Measurements from ENCODE around the gene PHIP.
A peak's percentile ranks its signal among the peaks of the same experiment; 100 is the strongest.

Gene PHIP

DNA sequence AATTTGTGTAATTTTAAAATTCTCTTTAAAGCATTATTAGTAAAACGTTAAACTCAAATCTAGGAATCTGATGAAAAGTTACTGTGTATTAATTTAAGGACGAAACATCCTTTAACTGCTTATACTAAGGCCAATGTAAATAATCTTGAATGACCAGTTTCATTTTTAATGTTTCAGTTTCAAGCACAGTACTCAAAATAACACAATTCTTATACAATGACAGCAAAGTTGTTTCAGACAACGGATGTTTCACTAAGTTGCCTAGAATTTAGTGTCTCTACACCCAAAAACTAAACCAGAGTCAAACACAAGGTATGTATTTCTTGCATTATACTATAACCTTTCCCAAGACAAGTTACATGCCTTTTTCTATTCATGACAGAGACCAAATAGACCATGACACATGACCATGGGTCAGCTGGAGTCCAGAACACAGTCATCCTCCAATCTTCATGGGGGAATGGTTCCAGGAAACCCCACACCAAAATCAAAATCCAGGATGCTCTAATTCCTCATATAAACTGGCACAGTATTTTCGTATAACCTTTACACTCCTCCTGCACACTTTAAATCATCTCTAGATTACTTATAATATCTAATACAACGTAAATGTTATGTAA lies 7.7 kb downstream of the PHIP start:
- DNase-seq (ENCODE audit: low spot score), result no peak

- DNase-seq (ENCODE audit: low spot score), result no peak
Measured at GRCh38 chr6:79066828-79067227, 11.2 kb downstream of the PHIP start.

- DNase-seq (ENCODE audit: low spot score), result no peak
Measured at GRCh38 chr6:79066330-79066729, 11.7 kb downstream of the PHIP start.

GRCh38 chr6:79065232-79065631 lies 12.8 kb downstream of the PHIP start:
- no peak for DNase-seq (ENCODE audit: low spot score)

DNA sequence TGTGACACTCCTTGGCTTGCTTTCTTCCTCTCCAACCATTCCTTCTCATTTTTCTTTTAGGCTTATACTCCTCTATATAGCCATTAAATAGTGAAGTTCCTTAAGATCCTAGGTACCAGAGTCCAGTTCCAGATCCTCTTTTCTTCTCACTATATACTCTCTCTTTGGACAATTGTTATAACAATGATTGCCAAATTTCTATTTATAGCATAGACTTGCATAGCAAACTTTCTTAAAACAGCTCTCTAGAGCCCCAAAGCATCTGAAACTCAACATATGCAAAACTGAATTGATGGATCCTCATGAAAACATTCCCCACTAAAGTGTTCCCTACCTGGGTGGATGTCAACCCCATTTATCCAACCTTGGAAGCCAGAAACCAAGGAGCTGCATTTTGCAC lies 13.4 kb downstream of the PHIP start:
- DNase-seq (ENCODE audit: low spot score), result no peak

GRCh38 chr6:79062708-79063107 lies 15.3 kb downstream of the PHIP start:
- DNase-seq (ENCODE audit: low spot score), result no peak

- DNase-seq (ENCODE audit: low spot score), result no peak
Measured at GRCh38 chr6:79057746-79058145, 20.3 kb downstream of the PHIP start.

DNA sequence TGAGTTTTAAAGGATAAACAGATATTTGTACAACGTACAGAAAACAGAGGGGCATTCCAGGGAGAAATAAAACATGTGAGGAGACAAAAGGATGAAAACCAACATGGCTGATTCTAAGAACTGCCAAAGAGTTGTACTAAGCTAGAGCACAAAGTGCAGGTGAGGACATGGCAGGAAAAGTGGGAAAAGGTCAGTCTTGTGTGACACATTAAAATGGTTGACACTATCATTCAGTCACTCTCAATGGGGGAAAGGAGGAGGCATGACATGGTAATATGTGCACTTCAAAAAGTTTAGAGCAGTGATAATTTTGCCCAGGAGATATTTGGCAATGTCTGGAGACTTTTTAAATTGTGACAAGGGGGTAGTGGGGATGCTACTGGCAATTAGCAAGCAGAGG lies 21.8 kb downstream of the PHIP start:
- no peak for DNase-seq (ENCODE audit: low spot score)

DNA sequence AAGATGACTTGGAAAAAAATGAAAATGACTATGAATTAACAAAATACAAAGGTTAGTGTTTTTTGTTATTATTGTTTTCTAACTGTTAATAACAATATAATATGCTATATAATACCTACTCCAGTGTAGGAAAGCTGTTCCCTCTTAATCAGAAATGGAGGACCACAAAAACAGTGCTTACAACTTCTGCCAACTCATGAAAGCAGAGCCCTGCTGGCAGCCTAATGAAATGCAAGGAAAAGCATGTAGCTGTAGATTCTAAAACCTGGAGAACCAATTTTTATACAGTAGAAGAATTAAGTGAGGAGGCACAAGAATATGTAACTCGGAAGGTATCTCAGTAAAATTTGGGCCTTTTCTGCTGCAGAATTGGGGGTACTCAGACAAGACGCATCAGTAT lies 29.4 kb downstream of the PHIP start:
- peak; percentile 3 for DNase-seq (ENCODE audit: low spot score)

DNA sequence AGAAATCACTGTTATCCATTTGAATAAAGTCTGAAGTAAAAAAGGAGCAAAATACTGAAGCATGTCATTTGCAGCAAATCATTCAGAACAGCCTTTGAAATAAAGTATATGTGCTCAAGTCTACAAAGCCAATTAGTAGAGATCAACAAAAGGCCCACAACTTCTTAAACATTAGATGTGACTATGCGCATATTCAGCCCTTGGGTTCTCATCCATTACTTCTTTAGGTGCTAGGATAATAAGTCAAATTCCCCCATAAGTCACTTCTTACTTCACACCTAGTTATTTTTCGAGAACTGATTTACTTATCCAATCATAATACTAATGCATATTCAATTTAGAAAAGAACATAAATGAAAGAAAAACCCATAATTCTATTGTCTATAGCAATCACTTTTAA lies 31.0 kb downstream of the PHIP start:
- no peak for DNase-seq (ENCODE audit: low spot score)

GRCh38 chr6:79045966-79046365 lies 32.1 kb downstream of the PHIP start:
- no peak for DNase-seq (ENCODE audit: low spot score)

- no peak for DNase-seq (ENCODE audit: low spot score)
Measured at GRCh38 chr6:79042799-79043126, 35.3 kb downstream of the PHIP start.

DNA sequence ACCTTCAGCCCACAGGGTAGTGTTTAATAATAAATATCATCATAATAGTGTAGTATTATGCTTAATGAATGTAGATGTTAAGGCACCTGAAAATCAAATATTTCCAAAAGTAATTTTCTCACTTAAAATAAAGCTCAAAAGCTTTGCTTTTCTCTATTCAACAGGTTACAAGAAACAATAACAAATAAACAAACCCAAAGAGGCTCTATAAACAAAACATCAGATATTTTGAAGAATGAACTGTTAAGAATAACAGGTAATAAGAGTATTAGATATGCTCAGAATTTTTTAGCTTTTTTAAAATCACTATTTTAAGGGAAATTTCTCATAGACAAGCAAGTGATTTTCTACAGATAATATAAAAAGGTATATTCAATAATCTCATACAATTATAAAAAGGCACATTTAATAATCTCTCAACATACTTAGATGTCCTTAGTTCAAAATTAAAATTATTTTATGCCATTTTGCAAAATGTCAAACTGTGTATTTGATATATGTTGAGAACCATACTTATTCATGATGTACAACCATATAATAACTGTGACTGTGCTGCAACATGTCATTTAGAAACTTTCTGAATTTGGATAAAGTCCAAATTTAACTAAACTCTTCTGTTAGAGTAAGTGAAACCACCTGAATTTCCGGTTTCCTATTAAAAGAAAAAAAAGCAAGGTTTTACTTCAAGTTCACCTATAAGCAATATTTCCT lies 35.8 kb downstream of the PHIP start:
- no peak for DNase-seq (ENCODE audit: low spot score)

DNA sequence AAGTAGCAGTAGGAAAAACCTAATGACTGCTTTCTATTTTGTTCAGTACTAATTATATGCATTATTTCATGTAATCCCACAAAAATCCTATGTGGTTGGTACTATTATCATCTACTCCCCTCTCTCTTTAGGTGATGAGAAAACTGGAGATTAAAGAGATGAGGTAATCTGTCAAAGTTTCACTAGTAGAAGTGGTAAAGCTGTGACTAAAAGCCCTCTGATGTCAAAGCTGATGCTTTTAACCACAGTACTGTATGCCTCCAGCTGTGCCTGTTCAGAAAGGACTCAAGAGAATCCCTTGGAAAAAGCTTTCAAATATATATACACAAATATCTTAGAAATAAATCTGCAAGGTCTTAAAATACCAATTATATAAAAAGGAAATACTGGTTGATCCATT lies 38.0 kb downstream of the PHIP start:
- DNase-seq (ENCODE audit: low spot score), result no peak

- no peak for DNase-seq (ENCODE audit: low spot score)
Measured at GRCh38 chr6:79038061-79038460, 40.0 kb downstream of the PHIP start.

DNA sequence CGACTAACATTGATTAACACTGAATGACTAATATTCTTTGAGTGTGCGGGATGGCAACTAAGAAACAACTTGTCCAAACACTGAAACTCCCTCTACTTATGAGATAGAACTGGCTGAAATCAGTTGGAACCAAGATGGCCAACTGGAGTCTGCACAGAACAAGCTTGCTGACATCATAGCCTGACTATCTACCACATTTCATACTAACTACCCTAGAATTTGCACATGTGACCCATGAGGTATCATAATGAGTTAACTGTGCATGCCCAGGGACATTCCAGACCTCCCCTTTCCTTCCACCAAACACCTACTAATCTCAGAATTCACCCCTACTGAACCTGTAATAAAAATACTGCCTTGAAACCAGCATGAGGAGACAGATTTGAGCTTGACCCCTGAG lies 43.2 kb downstream of the PHIP start:
- no peak for DNase-seq (ENCODE audit: low spot score)

GRCh38 chr6:79033279-79033678 lies 44.8 kb downstream of the PHIP start:
- DNase-seq (ENCODE audit: low spot score), result no peak

- no peak for DNase-seq (ENCODE audit: low spot score)
Measured at GRCh38 chr6:79031821-79032590, 46.0 kb downstream of the PHIP start.

DNA sequence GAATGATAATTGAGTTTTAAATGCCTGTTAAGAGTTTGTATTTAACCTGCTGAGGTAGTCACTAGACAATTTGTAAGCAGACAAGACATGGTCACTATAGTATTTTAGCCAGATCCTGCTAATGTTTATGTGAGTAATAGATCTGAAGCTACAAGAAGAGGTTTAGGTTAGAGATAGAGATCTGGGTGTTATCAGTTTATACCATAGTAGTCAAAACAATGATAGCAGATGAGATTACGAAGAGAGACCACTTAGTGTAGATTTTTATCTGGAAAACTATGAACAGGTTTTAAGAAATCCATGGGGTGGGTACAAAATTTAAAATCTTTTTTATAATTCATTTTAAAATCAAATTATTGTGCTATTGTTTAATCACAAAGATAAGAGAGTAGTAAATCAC lies 47.5 kb downstream of the PHIP start:
- no peak for DNase-seq (ENCODE audit: low spot score)

GRCh38 chr6:79030023-79030422 lies 48.0 kb downstream of the PHIP start:
- no peak for DNase-seq (ENCODE audit: low spot score)

GRCh38 chr6:79028641-79029314 lies 49.3 kb downstream of the PHIP start:
- DNase-seq (ENCODE audit: low spot score), result no peak

DNA sequence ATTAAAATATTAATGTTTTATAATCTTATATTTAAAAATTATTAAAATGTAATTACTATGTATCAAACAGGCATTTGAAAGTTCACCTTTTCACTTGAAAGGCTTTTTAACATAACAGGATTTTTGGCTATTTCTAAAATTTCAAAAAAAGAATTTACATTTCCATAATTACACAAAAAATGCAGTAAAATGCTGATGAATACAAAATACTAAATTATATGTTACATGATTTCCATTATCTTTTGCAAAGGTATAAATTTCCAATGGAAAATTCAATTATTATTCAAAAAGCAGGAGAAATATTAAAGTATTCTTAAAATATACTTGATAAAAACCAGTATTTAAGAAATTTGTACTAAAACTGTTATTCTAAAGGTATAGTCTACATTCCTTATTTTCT lies 66.1 kb downstream of the PHIP start:
- DNase-seq (ENCODE audit: low spot score), result no peak

DNA sequence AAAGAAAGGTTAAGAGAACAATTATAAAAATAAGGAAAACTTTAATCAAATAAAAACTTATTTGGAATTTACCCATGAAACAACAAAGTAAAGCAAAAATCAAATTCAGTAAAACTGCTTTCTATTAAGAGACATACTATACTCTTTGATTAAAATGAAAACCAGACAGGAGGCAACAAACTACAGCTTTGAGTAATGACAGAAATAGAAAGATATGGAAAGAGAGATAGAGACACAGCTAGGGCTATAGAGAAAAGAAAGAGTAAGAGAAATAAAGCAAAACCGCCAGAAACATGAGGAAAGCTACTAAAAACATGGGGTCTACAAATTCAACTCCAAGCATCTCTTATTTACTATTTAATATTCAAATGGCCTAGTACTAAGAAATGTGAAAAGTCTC lies 67.6 kb downstream of the PHIP start:
- no peak for DNase-seq (ENCODE audit: low spot score)
